IMR-90 (cell line): ENCODE data around the gene RBMS3.
A peak's percentile ranks its signal among the peaks of the same experiment; 100 is the strongest.

Experiments
- BHLHE40 ChIP-seq: fragments of 150-350 bp; IDR thresholded peaks from 2 replicates; pipeline ENCODE4 v1.6.1; 2016; ENCODE audit warnings: mild to moderate bottlenecking, low read depth, low read length
- MXI1 ChIP-seq: IDR thresholded peaks from 2 replicates; pipeline ENCODE4 v1.6.1; 2012; ENCODE audit warnings: low read depth, mild to moderate bottlenecking, low read length, moderate library complexity, borderline replicate concordance
- POLR2A ChIP-seq: IDR thresholded peaks from 2 replicates; pipeline ENCODE4 v1.6.1; 2012; ENCODE audit warnings: mild to moderate bottlenecking, low read depth, low read length
- RFX5 ChIP-seq: IDR thresholded peaks from 2 replicates; pipeline ENCODE4 v1.8.0; 2012; ENCODE audit warnings: low read depth, mild to moderate bottlenecking, low read length, moderate library complexity
- TF ChIP-seq, protein P1 (sequence below): conservative IDR thresholded peaks from 2 replicates; pipeline ENCODE4 v1.5.1; 2012; ENCODE audit warnings: mild to moderate bottlenecking, low read depth, low read length, improper control_type of control experiment

DNA sequence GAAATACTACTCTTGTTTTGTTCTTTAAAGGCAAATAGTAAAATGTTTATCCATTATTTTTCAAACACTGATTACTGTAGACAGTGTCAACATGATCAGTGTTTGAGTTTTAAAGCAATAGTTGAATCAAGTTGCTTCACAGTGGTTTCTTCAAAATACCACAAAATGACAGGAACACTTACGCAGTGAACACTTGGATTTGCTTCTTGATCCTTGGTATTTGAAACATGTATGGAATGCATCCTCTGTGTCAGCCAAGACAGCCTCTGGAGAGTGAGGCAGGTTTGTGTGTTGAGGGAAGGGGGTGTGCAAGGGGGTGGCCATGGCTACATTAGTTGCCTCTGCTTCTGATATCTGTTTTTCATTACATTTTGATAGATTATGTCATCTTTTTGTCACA is 413.0 kb downstream of the RBMS3 start:
- TF ChIP-seq, protein P1, sequence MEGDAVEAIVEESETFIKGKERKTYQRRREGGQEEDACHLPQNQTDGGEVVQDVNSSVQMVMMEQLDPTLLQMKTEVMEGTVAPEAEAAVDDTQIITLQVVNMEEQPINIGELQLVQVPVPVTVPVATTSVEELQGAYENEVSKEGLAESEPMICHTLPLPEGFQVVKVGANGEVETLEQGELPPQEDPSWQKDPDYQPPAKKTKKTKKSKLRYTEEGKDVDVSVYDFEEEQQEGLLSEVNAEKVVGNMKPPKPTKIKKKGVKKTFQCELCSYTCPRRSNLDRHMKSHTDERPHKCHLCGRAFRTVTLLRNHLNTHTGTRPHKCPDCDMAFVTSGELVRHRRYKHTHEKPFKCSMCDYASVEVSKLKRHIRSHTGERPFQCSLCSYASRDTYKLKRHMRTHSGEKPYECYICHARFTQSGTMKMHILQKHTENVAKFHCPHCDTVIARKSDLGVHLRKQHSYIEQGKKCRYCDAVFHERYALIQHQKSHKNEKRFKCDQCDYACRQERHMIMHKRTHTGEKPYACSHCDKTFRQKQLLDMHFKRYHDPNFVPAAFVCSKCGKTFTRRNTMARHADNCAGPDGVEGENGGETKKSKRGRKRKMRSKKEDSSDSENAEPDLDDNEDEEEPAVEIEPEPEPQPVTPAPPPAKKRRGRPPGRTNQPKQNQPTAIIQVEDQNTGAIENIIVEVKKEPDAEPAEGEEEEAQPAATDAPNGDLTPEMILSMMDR, result no peak
- TF ChIP-seq MXI1, result no peak
- TF ChIP-seq POLR2A, result no peak
- peak; percentile 56; the same call in 1 of the 2 replicates for TF ChIP-seq BHLHE40
- no peak for TF ChIP-seq RFX5
